Measurements from ENCODE around the gene AMZ1.
"Not testable (repeated sequence)": the region's sequence is repeated elsewhere in the genome, so short reads cannot be mapped to it uniquely, and the experiment has no call there.

Gene AMZ1

DNA sequence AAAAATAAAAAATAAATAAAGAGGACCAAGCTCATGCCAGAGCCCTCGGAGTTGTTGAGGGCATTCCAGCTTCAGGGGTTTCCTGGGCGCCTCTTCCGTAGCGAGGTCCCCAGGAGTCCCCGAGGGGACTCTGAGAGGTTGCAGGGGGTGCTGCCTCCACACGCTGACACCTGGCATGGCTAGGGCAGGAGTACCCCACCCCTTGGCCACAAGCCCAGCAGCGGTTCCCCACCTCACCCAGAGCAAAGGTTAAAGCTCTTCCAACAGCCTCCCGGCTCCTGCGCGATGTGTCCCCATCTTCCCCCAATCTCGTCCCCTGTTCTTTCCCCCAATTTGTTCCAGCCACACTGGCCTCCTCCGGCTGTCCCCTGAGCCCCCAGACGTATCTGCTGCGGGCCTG, 4.5 kb downstream of the AMZ1 start:
- DNase-seq, result no peak

GRCh38 chr7:2693420-2694121, 5.6 kb downstream of the AMZ1 start:
- not testable (repeated sequence) for DNase-seq

DNA sequence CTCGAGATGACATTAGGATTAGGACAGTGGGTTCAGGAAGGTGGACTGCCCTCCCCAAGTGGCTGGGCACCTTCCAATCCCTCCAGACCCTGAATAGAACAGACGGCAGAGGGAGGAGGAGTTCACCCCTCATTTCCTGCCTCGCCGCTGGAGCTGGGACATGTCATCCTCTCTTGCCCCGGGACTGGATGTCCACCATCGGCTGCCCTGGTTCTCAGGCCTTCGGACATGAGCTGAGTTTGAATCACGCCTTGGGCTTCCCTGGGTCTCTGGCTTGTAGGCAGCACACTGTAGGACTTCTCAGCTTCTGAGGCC, 6.1 kb downstream of the AMZ1 start:
- DNase-seq, result not testable (repeated sequence)

- DNase-seq, result peak; percentile 51
Measured at GRCh38 chr7:2698581-2699288, 10.7 kb downstream of the AMZ1 start.

DNA sequence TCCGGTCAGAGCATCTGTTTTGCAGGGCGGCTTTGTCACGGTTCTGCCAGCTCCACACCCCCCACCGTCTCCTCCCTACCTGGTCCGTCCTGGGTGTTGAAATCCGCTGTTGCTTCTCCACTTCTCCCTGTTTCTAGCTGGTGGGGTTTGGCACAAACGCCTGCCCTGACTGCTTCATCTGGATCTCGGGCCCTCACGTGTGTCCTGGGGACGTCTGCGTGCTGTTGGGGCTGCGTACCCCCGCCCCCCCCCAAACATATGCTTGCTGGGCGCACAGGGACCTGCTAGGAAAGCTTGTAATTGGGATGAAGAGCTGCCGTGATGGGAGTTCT, 11.3 kb downstream of the AMZ1 start:
- no peak for DNase-seq

DNA sequence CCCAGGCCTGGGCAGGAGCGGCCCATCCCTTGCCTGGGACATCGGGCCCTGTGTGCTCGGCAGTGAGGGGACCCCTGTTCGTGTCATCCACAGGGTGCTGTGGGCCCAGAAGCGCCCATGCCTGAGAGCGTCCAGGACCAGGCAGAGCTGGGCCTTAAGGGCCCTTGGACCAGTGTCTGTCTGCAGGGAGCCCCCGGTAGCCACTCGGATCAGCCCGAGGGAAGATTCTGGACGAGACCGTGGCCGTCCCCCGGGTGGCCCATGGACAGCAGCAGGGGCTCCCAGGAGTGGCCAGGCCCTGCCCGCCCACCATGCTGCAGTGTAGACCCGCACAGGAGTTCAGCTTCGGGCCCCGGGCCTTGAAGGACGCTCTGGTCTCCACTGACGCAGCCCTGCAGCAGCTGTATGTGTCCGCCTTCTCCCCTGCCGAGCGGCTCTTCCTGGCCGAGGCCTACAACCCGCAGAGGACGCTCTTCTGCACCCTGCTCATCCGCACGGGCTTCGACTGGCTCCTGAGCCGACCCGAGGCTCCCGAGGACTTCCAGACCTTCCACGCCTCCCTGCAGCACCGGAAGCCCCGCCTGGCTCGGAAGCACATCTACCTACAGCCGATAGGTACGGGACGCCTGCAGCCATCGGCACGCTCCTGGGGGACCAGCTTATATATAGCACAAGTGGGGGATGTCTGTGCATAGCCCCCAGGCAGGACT, 12.3 kb downstream of the AMZ1 start:
- DNase-seq, result no peak

GRCh38 chr7:2701424-2701823, 13.4 kb downstream of the AMZ1 start:
- no peak for DNase-seq

DNA sequence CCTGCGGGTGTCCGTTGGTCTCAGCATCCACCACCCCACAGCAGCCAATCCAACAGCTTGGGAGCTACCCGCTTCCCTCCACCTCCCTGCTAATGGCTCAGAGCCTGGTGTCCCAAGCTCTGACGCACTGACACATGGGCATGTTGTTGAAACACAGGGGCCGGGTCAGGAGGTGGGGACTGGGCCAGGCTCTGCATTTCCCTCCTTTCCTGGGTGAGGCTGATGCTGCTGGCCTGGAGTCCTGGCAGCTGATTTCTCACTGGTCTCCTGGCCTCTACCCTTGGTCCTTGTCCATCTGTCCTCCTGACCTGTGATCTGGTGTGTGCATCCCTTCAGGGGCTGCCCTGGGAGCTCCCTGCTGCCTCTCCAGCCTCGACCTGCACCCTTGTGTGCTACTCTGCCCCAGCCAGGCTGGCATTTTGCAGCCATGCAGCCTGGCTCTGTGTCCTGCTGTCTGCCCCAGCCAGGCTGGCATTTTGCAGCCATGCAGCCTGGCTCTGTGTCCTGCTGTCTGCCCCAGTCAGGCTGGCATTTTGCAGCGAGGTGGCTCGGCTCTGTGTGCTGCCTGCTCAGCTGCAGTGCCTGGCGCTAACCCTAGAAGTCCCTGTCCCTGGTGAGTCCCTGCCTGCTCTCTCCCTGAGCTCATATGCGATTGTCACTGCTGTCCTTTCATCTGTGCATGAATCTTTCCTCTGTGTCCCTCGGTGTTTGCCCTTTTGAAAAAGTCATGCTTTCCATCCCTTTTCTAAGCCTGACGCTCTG, 14.0 kb downstream of the AMZ1 start:
- no peak for DNase-seq

DNA sequence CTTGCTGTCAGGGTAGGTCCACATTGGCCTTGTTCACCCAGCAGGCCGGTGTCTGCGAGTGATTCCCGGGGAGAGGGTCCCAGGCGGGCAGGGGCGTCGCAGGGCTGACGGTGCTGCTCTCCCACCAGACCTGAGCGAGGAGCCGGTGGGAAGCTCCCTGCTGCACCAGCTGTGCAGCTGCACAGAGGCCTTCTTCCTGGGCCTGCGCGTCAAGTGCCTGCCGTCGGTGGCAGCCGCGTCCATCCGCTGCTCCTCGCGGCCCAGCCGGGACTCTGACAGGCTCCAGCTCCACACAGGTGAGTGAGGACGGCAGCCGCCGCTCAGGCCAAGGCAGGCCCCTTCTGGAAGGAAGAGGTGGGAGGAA, 14.6 kb downstream of the AMZ1 start:
- no peak for DNase-seq

DNA sequence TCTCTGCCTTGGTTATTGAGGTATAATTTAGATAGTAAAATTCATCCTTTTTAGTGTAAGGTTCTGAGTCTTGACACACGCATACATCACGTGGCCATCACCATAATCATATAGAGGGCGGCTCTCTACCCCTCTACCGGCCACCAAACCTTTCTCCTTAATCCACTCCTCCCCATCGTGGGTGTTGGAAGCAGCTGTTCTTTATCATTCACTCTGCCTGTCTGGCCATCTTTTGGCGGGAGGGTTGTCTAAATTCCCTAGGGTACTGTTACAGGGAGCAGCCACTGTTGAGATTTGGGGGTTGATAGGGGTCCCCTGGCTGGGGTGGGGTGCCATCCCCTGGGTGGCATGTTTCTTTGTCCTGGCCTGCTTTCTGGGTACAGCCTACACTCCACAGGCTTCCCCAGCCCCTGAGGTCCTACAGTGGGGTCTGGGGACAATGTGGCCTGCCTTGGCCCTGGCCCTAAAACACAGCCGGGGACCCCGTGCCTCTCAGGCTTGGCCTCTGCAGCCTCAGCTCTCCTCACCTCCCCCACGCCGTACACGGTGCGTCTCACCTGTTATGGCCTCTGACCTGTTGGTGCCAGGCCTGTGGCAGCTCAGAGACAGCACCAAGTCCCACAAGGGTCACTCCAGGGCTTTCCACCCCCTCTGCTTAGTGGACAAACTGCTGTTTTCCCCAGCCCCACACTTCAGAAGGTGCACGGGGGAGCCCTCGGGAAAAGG, 17.5 kb downstream of the AMZ1 start:
- DNase-seq, result no peak

DNA sequence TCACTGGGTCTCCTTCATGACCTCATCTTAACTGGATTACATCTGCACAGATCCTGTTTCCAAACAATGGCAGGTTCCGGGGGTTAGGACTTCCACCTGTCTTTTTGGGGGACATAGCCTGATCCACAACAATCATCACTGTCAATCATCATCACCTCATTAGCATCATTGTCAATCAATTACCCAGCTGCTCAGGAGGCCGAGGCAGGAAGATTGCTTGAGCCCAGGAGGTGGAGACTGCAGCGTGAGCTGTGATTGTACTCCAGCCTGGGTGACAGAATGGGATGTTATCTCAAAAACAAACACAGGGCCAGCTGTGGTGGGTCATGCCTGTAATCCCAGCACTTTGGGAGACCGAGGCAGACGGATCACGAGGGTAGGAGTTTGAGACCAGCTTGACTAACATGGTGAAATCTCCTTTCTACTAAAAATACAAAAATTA, 18.7 kb downstream of the AMZ1 start:
- no peak for DNase-seq

GRCh38 chr7:2707481-2707880, 19.5 kb downstream of the AMZ1 start:
- no peak for DNase-seq

- DNase-seq, result no peak
Measured at GRCh38 chr7:2708041-2708440, 20.0 kb downstream of the AMZ1 start.

DNA sequence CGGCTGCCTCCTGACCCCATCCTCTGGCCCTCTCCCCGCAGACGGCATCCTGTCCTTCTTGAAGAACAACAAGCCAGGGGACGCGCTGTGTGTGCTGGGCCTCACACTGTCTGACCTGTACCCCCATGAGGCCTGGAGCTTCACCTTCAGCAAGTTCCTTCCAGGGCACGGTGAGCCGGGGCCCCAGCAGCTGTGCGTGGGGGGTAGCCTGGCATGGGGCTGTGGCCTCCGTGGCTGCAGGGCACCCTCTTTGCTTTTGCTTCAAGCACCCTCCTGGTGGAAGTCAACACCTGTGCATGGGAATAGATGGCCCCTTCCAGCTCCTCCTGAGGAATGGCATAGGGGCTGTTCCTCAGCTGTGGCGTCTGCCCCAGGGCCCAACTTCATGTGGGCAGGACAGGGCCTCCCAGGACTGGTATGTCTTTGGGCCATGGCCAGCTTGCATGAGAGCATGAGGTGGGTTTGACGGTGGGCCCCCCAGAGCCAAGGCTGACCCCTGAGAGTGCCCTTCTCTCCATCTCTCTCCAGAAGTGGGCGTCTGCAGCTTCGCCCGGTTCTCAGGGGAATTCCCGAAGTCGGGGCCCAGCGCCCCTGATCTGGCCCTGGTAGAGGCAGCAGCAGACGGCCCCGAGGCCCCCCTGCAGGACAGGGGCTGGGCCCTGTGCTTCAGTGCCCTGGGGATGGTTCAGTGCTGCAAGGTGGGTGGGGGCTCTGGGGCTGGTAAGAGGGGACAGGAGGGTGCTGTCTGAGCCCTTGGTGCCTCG, 20.7 kb downstream of the AMZ1 start:
- DNase-seq, result no peak

DNA sequence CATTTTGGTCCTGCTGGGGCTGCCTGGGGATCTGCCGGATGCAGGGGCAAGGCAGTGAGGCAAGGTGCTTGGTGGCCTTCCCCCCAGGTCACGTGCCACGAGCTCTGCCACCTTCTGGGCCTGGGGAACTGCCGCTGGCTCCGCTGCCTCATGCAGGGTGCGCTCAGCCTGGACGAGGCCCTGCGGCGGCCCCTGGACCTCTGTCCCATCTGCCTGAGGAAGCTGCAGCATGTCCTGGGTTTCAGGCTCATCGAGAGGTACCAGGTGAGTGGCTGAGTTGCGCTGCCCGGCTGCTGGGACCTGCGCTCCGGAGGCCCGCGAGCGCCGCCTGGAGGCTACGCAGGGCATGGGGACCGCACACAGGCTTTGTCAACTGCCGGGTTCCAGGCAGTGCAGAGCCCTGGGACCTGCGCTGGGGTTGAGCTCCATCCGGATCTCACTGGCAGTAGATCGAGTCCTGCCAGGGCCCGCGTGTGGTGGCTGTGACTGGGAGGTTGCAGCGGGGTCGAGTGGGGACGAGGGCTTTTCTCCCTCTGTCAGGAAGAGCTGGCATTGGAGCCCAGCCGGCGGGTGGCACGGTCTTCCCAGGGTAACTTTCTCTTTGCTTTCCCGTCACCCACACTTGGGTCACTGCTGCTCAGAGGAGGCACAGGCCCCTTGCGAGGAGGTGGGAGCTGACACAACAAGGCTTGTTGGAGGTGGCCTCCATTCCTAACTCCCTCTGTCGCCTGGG, 21.7 kb downstream of the AMZ1 start:
- DNase-seq, result peak; percentile 76

DNA sequence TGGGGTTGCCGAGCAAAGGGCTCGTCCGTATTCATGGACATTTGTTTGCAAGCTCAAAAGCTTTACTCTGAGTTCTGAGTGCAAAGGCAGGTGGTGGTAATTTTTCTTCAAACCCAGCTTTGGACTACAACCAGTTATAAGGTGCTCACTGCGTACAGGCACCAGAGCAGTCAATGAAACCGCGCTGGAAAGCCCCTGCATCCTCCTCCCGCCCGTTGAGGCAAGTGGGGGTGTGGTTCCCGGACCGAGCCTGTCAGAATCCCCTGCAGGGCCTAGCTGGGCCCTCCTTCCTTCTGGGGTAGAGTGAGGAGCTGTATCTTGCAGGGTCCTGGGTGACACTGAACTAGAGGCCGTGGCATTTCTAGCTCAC, 22.3 kb downstream of the AMZ1 start:
- peak; percentile 56 for DNase-seq

DNA sequence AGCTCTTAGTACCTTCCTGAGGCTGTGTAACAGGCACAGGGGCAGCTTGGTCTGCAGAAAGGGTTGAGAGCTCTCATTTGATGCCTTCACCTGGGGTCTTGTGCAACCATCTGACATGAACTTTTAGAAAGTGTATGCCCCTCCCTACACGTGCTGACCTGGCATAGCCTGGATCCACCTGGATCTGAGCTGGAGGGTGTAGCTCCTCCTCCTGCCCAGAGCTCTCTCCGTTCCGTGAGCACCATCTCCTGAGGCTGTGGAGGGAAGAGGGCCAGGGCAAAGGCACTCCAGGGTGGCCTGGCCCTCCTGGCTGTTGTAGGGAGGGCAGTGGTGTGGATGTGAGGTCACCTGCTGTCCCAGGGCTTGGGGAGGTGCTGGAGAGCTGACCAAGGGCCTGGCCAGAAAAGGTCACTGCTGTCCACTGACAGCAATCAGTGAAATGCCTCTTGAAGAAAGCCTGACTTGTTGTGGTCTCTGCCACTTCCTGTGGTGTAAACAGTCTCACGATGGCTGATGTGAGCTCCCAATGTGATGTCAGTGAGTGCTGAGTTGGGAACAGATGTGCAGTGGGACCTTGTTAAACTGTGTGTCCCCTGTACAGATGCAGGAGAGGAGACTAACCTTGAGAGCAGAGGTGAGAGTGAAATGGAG, 23.0 kb downstream of the AMZ1 start:
- DNase-seq, result no peak

DNA sequence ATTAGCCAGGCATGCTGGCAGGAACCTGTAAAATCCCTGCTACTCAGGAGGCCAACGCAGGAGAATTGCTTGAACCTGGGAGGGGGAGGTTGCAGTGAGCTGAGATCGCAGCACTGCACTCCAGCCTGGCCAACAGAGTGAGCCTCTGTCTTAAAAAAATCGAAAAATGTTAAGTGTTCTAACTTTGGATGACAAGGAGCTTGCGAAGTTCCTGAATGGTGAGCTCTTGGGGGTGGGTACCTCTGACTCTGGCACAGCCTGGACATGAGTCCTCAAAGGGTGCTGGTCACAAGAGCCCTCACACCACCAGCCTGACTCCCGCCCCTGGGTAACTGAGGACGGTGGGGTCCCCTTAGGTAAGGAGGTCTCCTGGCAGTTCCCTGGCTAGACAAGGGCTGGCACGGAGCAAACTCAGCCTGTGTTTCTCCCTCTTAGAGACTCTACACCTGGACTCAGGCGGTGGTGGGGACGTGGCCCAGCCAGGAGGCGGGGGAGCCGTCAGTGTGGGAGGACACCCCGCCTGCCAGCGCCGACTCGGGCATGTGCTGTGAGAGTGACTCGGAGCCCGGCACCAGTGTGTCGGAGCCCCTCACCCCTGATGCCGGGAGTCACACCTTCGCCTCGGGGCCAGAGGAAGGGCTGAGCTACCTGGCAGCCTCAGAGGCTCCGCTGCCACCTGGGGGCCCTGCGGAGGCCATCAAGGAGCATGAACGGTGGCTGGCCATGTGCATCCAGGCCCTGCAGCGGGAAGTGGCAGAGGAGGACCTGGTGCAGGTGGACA, 24.1 kb downstream of the AMZ1 start:
- no peak for DNase-seq

DNA sequence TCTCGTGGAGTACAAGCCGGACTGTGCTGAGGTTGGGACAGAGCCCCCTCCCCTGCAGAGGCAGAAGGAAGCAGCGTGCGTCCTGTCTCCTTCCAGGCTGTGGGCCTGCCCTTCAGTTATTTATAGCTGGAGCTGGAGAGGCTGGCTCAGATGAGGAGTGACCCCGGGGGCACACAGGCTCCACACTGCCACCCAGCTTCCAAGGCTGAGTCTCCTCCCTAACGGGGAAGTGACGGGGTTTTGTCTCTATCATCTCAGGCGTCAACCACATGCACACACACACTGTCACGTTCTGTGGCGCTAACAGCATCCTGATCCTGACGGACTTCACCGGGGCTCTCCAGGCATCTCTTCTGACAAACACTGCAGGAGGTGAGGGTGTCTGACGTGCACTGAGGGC, 25.4 kb downstream of the AMZ1 start:
- DNase-seq, result no peak

DNA sequence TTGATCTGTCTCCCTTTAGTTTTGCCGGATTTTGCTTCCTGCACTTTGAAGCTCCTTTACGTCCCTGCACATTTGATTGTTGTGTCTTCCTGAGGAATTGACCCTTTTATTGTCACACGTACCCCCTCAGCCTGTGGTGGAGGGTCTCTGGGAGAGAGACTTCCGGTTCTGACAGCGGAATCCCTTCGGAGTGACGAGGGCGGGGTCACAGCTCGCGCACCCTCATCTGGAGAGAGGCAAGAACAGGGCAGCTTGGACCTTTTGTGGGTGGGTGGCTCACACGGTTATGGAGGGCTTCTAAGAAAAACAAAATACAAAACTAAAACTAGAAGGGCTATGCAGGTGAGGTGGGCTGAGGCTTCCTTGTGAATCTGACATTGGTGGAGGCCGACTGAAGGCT, 26.0 kb downstream of the AMZ1 start:
- DNase-seq, result no peak
